GM18909 (cell line): ENCODE results near the gene IL7R.
A peak's percentile ranks its signal among the peaks of the same experiment; 100 is the strongest.
"Not testable (repeated sequence)": the region's sequence is repeated elsewhere in the genome, so short reads cannot be mapped to it uniquely, and the experiment has no call there.

Experiments used
- ATAC-seq: cut with Tn5 transposase; IDR thresholded peaks from one replicate; pipeline ENCODE4 v1.9.1; 2021; ENCODE audit warnings: mild to moderate bottlenecking; ENCODE audit not compliant: unreplicated experiment, poor library complexity

Gene IL7R

GRCh38 chr5:35863159-35863558, 6.5 kb downstream of the IL7R start:
- no peak for ATAC-seq

GRCh38 chr5:35867998-35868397, 11.3 kb downstream of the IL7R start:
- ATAC-seq: no peak

- no peak for ATAC-seq
Measured at GRCh38 chr5:35869685-35870277, 13.1 kb downstream of the IL7R start.

- ATAC-seq: no peak
Measured at GRCh38 chr5:35870605-35871004, 13.9 kb downstream of the IL7R start.

GRCh38 chr5:35876454-35876853, 19.8 kb downstream of the IL7R start:
- no peak for ATAC-seq

GRCh38 chr5:35876922-35877321, 20.2 kb downstream of the IL7R start:
- ATAC-seq: no peak

GRCh38 chr5:35877655-35878054, 21.0 kb downstream of the IL7R start:
- no peak for ATAC-seq

- ATAC-seq: no peak
Measured at GRCh38 chr5:35878079-35878478, 21.4 kb downstream of the IL7R start.

GRCh38 chr5:35879096-35879495, 22.4 kb downstream of the IL7R start:
- no peak for ATAC-seq

- no peak for ATAC-seq
Measured at GRCh38 chr5:35879649-35880048, 23.0 kb downstream of the IL7R start.

- no peak for ATAC-seq
Measured at GRCh38 chr5:35880156-35880555, 23.5 kb downstream of the IL7R start.

GRCh38 chr5:35881758-35882157, 25.1 kb downstream of the IL7R start:
- ATAC-seq: no peak

- peak; percentile 77 for ATAC-seq
Measured at GRCh38 chr5:35884191-35884769, 27.6 kb downstream of the IL7R start.

GRCh38 chr5:35884773-35885172, 28.1 kb downstream of the IL7R start:
- ATAC-seq: no peak

GRCh38 chr5:35886381-35886780, 29.7 kb downstream of the IL7R start:
- ATAC-seq: no peak

- no peak for ATAC-seq
Measured at GRCh38 chr5:35887321-35888100, 30.8 kb downstream of the IL7R start.

- no peak for ATAC-seq
Measured at GRCh38 chr5:35890021-35891020, 33.6 kb downstream of the IL7R start.

GRCh38 chr5:35892799-35893198, 36.1 kb downstream of the IL7R start:
- ATAC-seq: not testable (repeated sequence)

GRCh38 chr5:35894131-35894530, 37.4 kb downstream of the IL7R start:
- no peak for ATAC-seq

- ATAC-seq: no peak
Measured at GRCh38 chr5:35898952-35899660, 42.4 kb downstream of the IL7R start.
